ENCODE measurements around the gene ARHGAP45. TPM values are rescaled to one million over a fixed set of nuclear protein-coding genes. Genes with fewer than 3 reads are reported as not detected.
A peak's percentile ranks its signal among the peaks of the same experiment; 100 is the strongest.

The ARHGAP45 gene
- total and polyA plus RNA-seq, 9 of the 15 experiments (the other 6 are each of a cell fraction or from before 2014, with no cell fraction given), result 0.08 to 22.1 (median 4.2) TPM

DNA sequence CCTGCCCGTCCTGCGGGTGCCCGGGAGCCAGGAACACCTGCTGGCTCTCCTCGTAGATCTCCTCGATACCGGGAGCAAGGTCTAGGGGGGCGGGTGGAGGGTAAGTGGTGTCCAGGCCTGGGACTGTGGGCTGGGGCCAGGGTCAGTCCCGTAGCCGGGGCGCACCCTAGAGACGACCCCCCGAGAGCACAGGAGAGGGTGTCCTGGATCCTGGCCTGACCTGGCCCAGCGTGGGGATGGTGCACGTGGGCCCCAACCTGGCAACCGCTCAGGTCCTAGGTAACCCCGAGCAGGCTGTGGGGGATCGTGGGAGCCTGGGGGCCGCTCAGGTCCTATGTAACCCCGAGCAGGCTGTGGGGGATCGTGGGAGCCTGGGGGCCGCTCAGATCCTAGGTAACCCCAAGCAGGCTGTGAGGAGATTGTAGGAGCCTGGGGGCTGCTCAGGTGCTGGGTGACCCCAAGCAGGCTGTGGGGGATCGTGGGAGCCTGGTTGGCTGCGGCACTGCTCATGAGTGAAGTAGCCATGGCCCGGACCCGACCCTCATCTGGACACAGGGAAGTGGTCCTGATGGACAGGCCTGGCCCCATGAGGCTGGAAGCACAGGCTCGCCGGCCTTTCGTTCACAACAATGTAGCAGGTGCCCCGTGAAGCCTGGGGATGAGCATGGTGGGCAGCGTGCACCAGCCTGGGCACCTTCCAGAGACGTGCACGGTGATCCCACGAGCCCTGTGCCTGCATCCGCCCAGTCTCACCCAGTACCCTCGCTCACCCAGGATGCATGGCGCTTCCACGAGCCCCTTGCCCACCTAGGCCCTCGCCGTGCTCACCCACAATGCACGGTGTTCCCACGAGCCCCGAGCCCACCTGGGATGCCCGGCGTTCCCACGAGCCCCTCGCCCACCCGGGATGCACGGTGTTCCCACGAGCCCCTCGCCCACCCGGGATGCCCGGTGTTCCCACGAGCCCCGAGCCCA is 43.0 kb downstream of the ARHGAP45 start:
- POLR2A ChIA-PET, result no interaction called here
- no peak for ATAC-seq

More for the DNA sequence above, 43.0 kb downstream of the ARHGAP45 start:
- intact Hi-C loops (cut with micrococcal nuclease) (loop anchor here (5.0 kb wide), 1 partner anchor 82 kb away; no protein-coding TSS in a partner anchor), in situ Hi-C loops (cut with MboI) (no loop called here)
- no peak overlapping the region for H3K4me3 ChIP-seq
- no peaks in the 10 kb centered on the region for H3K9me1 ChIP-seq (ENCODE audit: control insufficient read depth, insufficient read depth, low read length)
- no peak overlapping the region for H3K27ac ChIP-seq (ENCODE audit: extremely low read depth, low read depth, low read length)
- H3K9me3 ChIP-seq (replicated peaks; ENCODE audit: control insufficient read depth, insufficient read depth, low read depth, low read length), result no peaks in the 10 kb centered on the region
- BruUV-seq (replicated peaks), result no TSS peak
- peaks cover 75% of the 10 kb centered on the region; the same call in 2 of the 3 replicates for H3K36me3 ChIP-seq (ENCODE audit: control insufficient read depth, insufficient read depth, low read length)
- H3K4me1 ChIP-seq (replicated peaks in 1 of 2; ENCODE audit: control insufficient read depth in 2 of 2, insufficient read depth in 2 of 2, low read length in 2 of 2), result peaks cover 9 to 89% of the 10 kb centered on the region in 2 experiments
- H2AFZ ChIP-seq (ENCODE audit: low read depth, low read length), result no peak overlapping the region
- no peaks in the 10 kb centered on the region for H3K27me3 ChIP-seq (ENCODE audit: control insufficient read depth in 2 of 2, insufficient read depth in 2 of 2, low read length in 2 of 2)
- FAIRE-seq (no peak), DNase-seq (ENCODE audit: extremely low read depth in 1 of 4, low spot score in 3 of 4) (no peak)
- no peak overlapping the region for H3K4me2 ChIP-seq (ENCODE audit: insufficient read depth, low read length)
- H4K20me1 ChIP-seq (replicated peaks; ENCODE audit: control insufficient read depth, insufficient read depth, low read length), result no peaks in the 10 kb centered on the region
- TF ChIP-seq POLR2G (IDR thresholded peaks at IDR 0.05; ENCODE audit: low read depth, low read length) (peak; percentile 35), ZNF121 (CRISPR knock-in tag; conservative IDR thresholded peaks at IDR 0.05) (0 out of 2 replicates have a peak, but pooled peaks have one; percentile 7), RBM22 (IDR thresholded peaks at IDR 0.05; ENCODE audit: low read depth, low read length, poor library complexity, severe bottlenecking) (peak; percentile 18), ZNF232 (CRISPR knock-in tag; IDR thresholded peaks at IDR 0.05) (no peak)
- peaks cover 17% of the 10 kb centered on the region for H3K79me2 ChIP-seq (ENCODE audit: control insufficient read depth, insufficient read depth, low read length)
- no peak overlapping the region for H3K9ac ChIP-seq (ENCODE audit: insufficient read depth in 1 of 2, low read depth in 2 of 2, low read length in 2 of 2)
- CTCF ChIA-PET (ENCODE audit: low intra/inter-chr PET ratio), result no interaction called here
- 95% methylated on average over 30 of the region's 54 CpGs for whole genome bisulfite sequencing (ENCODE audit: insufficient coverage, low coverage, missing lambda C conversion rate)
